Thoracic aorta (tissue), 2 donors: ENCODE measurements around the gene CRYL1. TPM values are rescaled to one million over a fixed set of nuclear protein-coding genes. Genes with fewer than 3 reads are reported as not detected.

Experiments used
- ATAC-seq: fragments of 150-250 bp; one replicate; pipeline ENCODE4 v1.8.0; 2017; ENCODE audit warnings: low read depth; ENCODE audit not compliant: insufficient number of reproducible peaks, low FRiP score
- DNase-seq: peaks from one replicate; pipeline ENCODE4 v3.0.0-alpha.2; 2020; ENCODE audit warnings: low spot score
- H3K27ac ChIP-seq, 2 donors: fragments of 200-600 bp; sonication (generic); 1 replicate in 1 of 2; 2 replicates in 1 of 2; pipeline ENCODE4 v1.5.1; 2016; ENCODE audit warnings: mild to moderate bottlenecking in 2 of 2, moderate library complexity in 2 of 2
- H3K27me3 ChIP-seq: fragments of 200-600 bp; sonication (generic); replicated peaks from 2 replicates; pipeline ENCODE4 v1.6.0; 2016; ENCODE audit warnings: mild to moderate bottlenecking; ENCODE audit not compliant: insufficient read depth
- H3K36me3 ChIP-seq: fragments of 200-600 bp; sonication (generic); one replicate; pipeline ENCODE4 v1.5.1; 2016
- H3K4me1 ChIP-seq, 2 donors: fragments of 200-600 bp; sonication (generic); 1 replicate in 1 of 2; 2 replicates in 1 of 2; pipeline versions ENCODE4 v1.5.1 to v1.6.0; 2016; ENCODE audit warnings: low read depth in 2 of 2, mild to moderate bottlenecking in 1 of 2; ENCODE audit not compliant: control insufficient read depth in 1 of 2
- H3K4me3 ChIP-seq: fragments of 200-600 bp; sonication (generic); 2 replicates; pipeline ENCODE4 v1.5.1; 2016; ENCODE audit warnings: mild to moderate bottlenecking
- H3K9me3 ChIP-seq: fragments of 200-600 bp; sonication (generic); 2 replicates; pipeline ENCODE4 v1.5.1; 2016
- CTCF ChIP-seq: fragments of 200-600 bp; sonication (generic); IDR thresholded peaks from one replicate; pipeline ENCODE4 v1.5.1; 2019; ENCODE audit warnings: antibody characterized with exemption
- total RNA-seq, 2 donors: library from RNA; depleted of rRNA; stranded (reverse); fragments of >200 nt; gene quantifications; one replicate each; pipeline versions ENCODE4 v1.1.0 to v1.2.3, GENCODE V29; 2016

The CRYL1 gene
- total RNA-seq, 2 donors from 2014 or later: 38.9 to 57.4 TPM

GRCh38 chr13:20498659-20499058, 27.0 kb downstream of the CRYL1 start:
- H3K36me3 ChIP-seq: no peaks in the 10 kb centered on the region
- H3K4me1 ChIP-seq: peaks cover 0 to 7% of the 10 kb centered on the region in 2 donors
- TF ChIP-seq CTCF: no peak
- ATAC-seq: no peak
- no peaks in the 10 kb centered on the region for H3K27me3 ChIP-seq
- no peak overlapping the region for H3K4me3 ChIP-seq
- no peak for DNase-seq
- no peaks in the 10 kb centered on the region for H3K9me3 ChIP-seq
- no peak overlapping the region for H3K27ac ChIP-seq

- ATAC-seq: no peak
- Histone ChIP-seq H3K9me3 (no peaks in the 10 kb centered on the region), H3K27me3 (no peaks in the 10 kb centered on the region), H3K27ac (no peak overlapping the region), H3K4me3 (no peak overlapping the region), H3K36me3 (no peaks in the 10 kb centered on the region), H3K4me1 (peaks cover 0 to 7% of the 10 kb centered on the region in 2 donors)
- no peak for TF ChIP-seq CTCF
- DNase-seq: no peak
Observed at GRCh38 chr13:20498129-20498528, 27.5 kb downstream of the CRYL1 start.

GRCh38 chr13:20497006-20497775, 28.5 kb downstream of the CRYL1 start:
- peaks cover 0 to 7% of the 10 kb centered on the region in 2 donors for H3K4me1 ChIP-seq
- H3K27me3 ChIP-seq: no peaks in the 10 kb centered on the region
- no peak overlapping the region for H3K27ac ChIP-seq
- H3K36me3 ChIP-seq: no peaks in the 10 kb centered on the region
- no peak for TF ChIP-seq CTCF
- H3K4me3 ChIP-seq: no peak overlapping the region
- DNase-seq (no peak), ATAC-seq (no peak)
- no peaks in the 10 kb centered on the region for H3K9me3 ChIP-seq

GRCh38 chr13:20495087-20496023, 30.3 kb downstream of the CRYL1 start:
- DNase-seq (peak; percentile 30), ATAC-seq (no peak)
- H3K4me1 ChIP-seq: peaks cover 0 to 7% of the 10 kb centered on the region in 2 donors
- peak; percentile 91 for TF ChIP-seq CTCF
- no peak overlapping the region for H3K27ac ChIP-seq
- H3K27me3 ChIP-seq: no peaks in the 10 kb centered on the region
- H3K4me3 ChIP-seq: peak overlapping the region; percentile 29
- H3K36me3 ChIP-seq: no peaks in the 10 kb centered on the region
- H3K9me3 ChIP-seq: no peaks in the 10 kb centered on the region

GRCh38 chr13:20494656-20495055, 31.0 kb downstream of the CRYL1 start:
- Histone ChIP-seq H3K4me1 (peaks cover 0 to 7% of the 10 kb centered on the region in 2 donors), H3K27me3 (no peaks in the 10 kb centered on the region), H3K36me3 (no peaks in the 10 kb centered on the region), H3K9me3 (no peaks in the 10 kb centered on the region), H3K4me3 (no peak overlapping the region), H3K27ac (no peak overlapping the region)
- no peak for DNase-seq
- no peak for TF ChIP-seq CTCF
- no peak for ATAC-seq
